Aorta (tissue), 5 donors: ENCODE data around the gene SLC6A11. TPM values are rescaled to one million over a fixed set of nuclear protein-coding genes. Genes with fewer than 3 reads are reported as not detected.

Experiments used
- ATAC-seq: fragments of 200-7000 bp; cut with Tn5 transposase; one replicate; pipeline ENCODE4 v1.9.1; 2022; ENCODE audit warnings: moderate library complexity; ENCODE audit not compliant: low FRiP score
- DNase-seq, 2 donors: peaks; one replicate each; pipeline ENCODE4 v3.0.0-alpha.2; 2020
- H3K27ac ChIP-seq, 2 donors: one replicate each; pipeline ENCODE4 v1.5.1; 2013; ENCODE audit warnings: low read length in 2 of 2, mild to moderate bottlenecking in 2 of 2, moderate library complexity in 2 of 2, control low read depth in 1 of 2, inconsistent platforms in 1 of 2, low read depth in 1 of 2
- H3K27me3 ChIP-seq, 2 donors: one replicate each; pipeline ENCODE4 v1.6.1; 2013; ENCODE audit warnings: control low read depth in 1 of 2, low read length in 1 of 2, mild to moderate bottlenecking in 1 of 2, moderate library complexity in 1 of 2; ENCODE audit not compliant: insufficient read depth in 2 of 2, control insufficient read depth in 1 of 2
- H3K36me3 ChIP-seq, 2 donors: one replicate each; pipeline ENCODE4 v1.6.1; 2013; ENCODE audit warnings: control low read depth in 1 of 2, low read length in 1 of 2, mild to moderate bottlenecking in 1 of 2; ENCODE audit not compliant: insufficient read depth in 2 of 2, control insufficient read depth in 1 of 2
- H3K4me1 ChIP-seq, 2 donors: one replicate each; pipeline ENCODE4 v1.6.1; 2013; ENCODE audit warnings: low read length in 2 of 2, control low read depth in 1 of 2, mild to moderate bottlenecking in 1 of 2, moderate library complexity in 1 of 2; ENCODE audit not compliant: insufficient read depth in 2 of 2, control insufficient read depth in 1 of 2
- H3K4me3 ChIP-seq, 2 donors: one replicate each; pipeline ENCODE4 v1.5.1; 2013; ENCODE audit warnings: low read length in 2 of 2, control low read depth in 1 of 2, mild to moderate bottlenecking in 1 of 2
- H3K9me3 ChIP-seq: one replicate; pipeline ENCODE4 v1.6.1; 2013; ENCODE audit warnings: mild to moderate bottlenecking, low read length; ENCODE audit not compliant: control insufficient read depth
- WGBS, 2 donors: extraction: QIAGEN DNeasy Blood & Tissue Kit; methylation state at CpG; one replicate each; pipeline ENCODE4 v1.1.7; 2013; 5-methylcytosine and 5-hydroxymethylcytosine counted together
- intact Hi-C, 2 donors: fragments of 100-400 bp; cut with DNase I; formaldehyde crosslinking; loops; one replicate each; pipeline versions ENCODE4 v1.14.2 to v1.15.0; 2022
- polyA plus RNA-seq, 2 donors: library from polyadenylated mRNA; stranded (reverse); fragments of 200-250 nt; gene quantifications; one replicate each; pipeline ENCODE4 v1.2.3, GENCODE V29; 2013
- total RNA-seq, 2 donors: library from RNA; stranded (reverse); fragmentation: NEBNext Ultra II Directional; extraction: Animal tissue kit (Norgen Biotek cat#: 25700); gene quantifications; one replicate each; pipeline ENCODE4 v1.2.1, GENCODE V29; 2021
- donor health status: healthy with polysubstance abuse.
- donor health status: Bipolar disorder and iron deficiency.
- donor health status: DM: no; HTN: no; CAD: no.
- donor health status: DM: no; HTN: no; CAD: no.
- donor health status: DM: yes; HTN: yes; CAD: no.

Gene SLC6A11
- total and polyA plus RNA-seq, 4 donors, result not detected

DNA sequence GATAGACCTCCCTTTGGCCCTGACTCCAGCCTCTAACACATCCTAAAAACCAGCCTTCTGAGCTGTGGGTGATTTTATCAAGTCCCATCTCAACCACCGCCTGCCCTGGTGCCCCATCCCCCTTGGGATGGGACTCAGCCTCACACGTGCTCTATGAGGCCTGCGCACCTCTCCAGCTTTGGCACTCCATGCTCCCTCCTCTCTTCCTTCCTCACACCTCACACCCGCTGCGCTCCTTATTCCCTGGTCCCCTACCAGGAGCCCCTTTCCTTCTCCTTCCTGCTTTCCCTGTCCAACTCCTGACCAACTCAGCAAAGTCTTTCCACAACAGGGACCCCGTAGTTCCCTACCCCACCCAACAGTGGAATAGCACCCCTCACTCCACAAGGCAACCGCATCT is 158.1 kb downstream of the SLC6A11 start:
- Histone ChIP-seq H3K27ac (no peak overlapping the region), H3K27me3 (no peaks in the 10 kb centered on the region), H3K4me1 (no peaks in the 10 kb centered on the region), H3K36me3 (no peaks in the 10 kb centered on the region), H3K4me3 (no peak overlapping the region), H3K9me3 (no peaks in the 10 kb centered on the region)
- ATAC-seq (no peak), DNase-seq (no peak)
- WGBS, 2 donors, result 87 to 91% methylated on average over 7 of the region's 7 CpGs
- intact Hi-C loops, result no loop called here

DNA sequence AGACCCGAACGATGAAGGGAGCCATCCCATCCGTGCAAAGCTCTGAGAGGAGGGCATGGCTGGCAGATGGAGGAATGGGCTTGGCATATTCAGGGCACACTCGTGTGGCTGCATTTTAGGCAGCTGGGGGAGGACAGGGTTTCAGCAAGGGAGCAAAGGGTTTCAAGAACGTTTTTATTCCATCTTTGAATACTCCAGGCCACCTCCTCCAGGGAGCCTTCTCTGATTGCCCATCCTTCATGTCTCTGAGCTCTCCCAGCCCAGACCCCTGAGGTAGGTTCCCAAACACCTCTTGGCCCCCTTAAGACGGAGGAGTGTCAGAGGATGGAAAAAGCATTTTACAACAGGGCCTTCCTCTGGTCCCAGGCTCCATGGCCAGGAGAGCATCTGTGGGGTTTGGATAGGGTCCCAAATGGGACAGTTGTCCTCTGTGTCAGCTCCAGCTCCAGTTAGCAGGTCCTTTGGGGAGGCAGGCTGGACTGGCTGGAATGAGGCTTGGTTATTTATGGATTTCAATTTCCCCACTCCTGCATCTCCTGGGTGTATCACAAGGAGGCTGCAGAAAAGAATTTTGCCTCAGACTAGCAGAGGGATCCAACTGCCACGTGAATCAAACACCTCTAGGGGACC is 158.8 kb downstream of the SLC6A11 start:
- Histone ChIP-seq H3K36me3 (no peaks in the 10 kb centered on the region), H3K4me1 (no peaks in the 10 kb centered on the region), H3K27me3 (no peaks in the 10 kb centered on the region), H3K9me3 (no peaks in the 10 kb centered on the region), H3K4me3 (no peak overlapping the region), H3K27ac (no peak overlapping the region)
- intact Hi-C loops, result no loop called here
- no peak for ATAC-seq
- 78 to 84% methylated on average over 7 of the region's 7 CpGs for WGBS, 2 donors
- no peak for DNase-seq

DNA sequence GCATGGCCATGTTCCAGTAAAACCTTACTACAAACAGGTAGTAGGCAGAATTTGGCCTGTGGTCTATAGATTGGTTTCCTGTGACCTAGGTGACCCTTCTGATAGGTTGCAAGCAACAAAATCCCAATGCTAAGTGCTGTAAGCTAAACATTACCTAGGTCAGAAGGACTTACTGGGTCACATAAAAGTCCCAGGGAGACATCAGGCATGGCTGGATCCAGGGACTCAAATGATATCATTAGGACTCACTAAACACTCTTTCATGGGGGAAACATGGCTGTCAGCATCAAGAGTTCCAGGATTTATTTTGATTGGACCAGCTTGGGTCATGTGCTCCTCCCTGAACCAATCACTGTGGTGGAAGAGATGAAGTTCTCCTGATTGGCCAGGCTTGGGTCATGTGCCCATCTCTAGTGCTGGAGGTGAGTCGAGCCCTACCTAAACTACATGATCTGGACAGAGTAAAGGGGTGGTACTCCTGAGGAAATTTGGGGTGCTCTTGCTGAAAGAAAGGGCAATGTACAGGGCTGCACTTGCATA is 159.7 kb downstream of the SLC6A11 start:
- H3K9me3 ChIP-seq, result no peaks in the 10 kb centered on the region
- WGBS, 2 donors, result 91 to 92% methylated on average over 1 of the region's 1 CpG
- H3K36me3 ChIP-seq, result no peaks in the 10 kb centered on the region
- no peak overlapping the region for H3K27ac ChIP-seq
- no peak overlapping the region for H3K4me3 ChIP-seq
- intact Hi-C loops, result no loop called here
- no peaks in the 10 kb centered on the region for H3K4me1 ChIP-seq
- no peaks in the 10 kb centered on the region for H3K27me3 ChIP-seq
- ATAC-seq (no peak), DNase-seq (no peak)

DNA sequence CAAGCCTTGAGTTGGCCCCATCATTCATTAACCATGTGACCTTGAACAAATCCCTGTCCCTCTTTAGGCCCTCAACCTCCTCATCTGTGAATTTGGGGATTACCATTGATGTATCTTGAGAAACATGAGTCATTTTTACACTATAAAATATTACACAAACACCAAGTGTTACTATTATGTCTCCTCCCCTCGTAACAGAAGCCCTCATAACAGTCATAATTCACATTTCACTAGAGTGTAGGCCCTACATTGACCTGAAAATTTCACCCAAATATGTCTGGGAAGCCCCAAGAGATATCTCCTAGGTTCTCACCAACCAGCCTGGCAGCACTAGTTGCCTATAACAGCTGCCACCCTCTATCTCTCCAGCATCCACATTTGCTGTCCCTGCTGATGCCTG is 160.7 kb downstream of the SLC6A11 start:
- intact Hi-C loops, result no loop called here
- ATAC-seq, result no peak
- H3K27me3 ChIP-seq, result no peaks in the 10 kb centered on the region
- H3K9me3 ChIP-seq, result no peaks in the 10 kb centered on the region
- 98 to 100% methylated on average over 1 of the region's 1 CpG for WGBS, 2 donors
- no peak for DNase-seq
- H3K4me3 ChIP-seq, result no peak overlapping the region
- no peak overlapping the region for H3K27ac ChIP-seq
- H3K4me1 ChIP-seq, result no peaks in the 10 kb centered on the region
- no peaks in the 10 kb centered on the region for H3K36me3 ChIP-seq

DNA sequence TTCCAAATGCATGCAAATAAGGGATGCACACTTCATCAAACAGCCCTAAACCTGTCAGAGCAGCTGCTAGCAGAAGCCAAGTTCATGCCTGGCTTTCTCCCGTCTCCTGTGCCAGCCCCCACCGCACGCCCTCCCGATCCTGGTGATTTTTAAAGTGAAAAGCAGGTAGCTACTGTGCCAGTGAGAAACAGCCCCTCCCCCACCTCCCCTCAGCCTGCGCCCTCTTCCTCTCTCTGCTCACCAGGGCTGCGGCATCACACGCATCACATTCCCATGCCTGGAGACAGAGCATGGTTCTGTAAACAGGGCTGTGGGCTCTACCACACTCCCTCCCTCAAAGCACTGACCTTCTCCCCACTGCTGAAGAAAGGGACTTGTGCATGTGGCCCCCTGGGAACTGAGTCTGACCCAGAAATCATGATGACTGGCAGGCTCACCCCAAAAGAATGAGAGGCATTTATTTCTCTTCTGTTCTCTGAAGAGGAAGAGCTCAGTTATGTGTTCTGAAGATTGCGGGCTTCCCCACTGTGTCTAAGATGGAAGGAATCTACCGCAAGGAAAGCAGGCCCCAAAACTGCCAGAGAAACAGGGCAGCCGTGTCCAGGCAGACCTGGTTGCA is 162.0 kb downstream of the SLC6A11 start:
- Histone ChIP-seq H3K36me3 (no peaks in the 10 kb centered on the region), H3K4me1 (no peaks in the 10 kb centered on the region), H3K27ac (no peak overlapping the region), H3K4me3 (no peak overlapping the region), H3K9me3 (no peaks in the 10 kb centered on the region), H3K27me3 (no peaks in the 10 kb centered on the region)
- intact Hi-C loops, result no loop called here
- ATAC-seq (no peak), DNase-seq (no peak)
- WGBS, 2 donors, result 68 to 75% methylated on average over 10 of the region's 10 CpGs

DNA sequence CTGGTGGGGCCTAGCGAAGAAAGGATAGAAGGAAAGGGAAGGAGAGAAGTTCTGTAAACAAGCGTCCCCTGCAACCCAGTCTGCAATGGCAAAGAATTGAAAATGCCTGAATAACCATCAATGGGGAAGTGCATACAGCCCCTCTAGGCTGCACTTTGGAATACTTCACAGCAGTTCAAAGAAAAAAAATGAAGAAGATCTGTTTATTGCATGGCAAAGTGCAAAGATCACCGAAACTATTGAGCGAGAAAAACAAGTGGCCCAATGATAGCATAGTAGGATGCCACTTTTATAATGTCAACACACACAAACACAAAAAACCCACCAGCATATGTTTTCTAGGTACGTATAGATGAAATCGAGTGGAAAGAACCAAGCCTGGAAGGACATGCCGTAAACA is 162.9 kb downstream of the SLC6A11 start:
- Histone ChIP-seq H3K4me1 (no peaks in the 10 kb centered on the region), H3K27me3 (no peaks in the 10 kb centered on the region), H3K36me3 (no peaks in the 10 kb centered on the region), H3K9me3 (no peaks in the 10 kb centered on the region), H3K27ac (no peak overlapping the region), H3K4me3 (no peak overlapping the region)
- no peak for ATAC-seq
- DNase-seq, result no peak
- intact Hi-C loops, result no loop called here
- 97% methylated on average over 7 of the region's 7 CpGs for WGBS, 2 donors

DNA sequence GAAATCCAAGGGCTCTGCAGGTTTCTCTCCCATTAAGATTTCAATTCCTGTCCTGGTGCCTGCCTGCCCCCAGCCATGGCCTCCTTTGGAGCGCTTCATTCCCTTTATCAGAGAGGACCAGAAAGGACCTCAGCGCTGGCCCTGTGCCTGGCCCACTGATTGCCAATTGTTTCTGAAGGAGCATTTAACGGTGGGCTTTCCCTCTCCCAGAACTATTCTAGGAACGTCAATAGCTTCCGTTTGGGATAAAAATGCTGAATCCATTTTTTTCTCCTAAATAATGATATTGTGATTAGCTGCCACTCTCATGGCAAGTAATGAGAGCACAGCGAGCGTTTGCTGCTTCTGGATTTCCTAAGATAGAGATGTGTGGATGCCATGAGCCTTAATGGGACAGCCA is 164.3 kb downstream of the SLC6A11 start:
- Histone ChIP-seq H3K27me3 (no peaks in the 10 kb centered on the region), H3K4me3 (no peak overlapping the region), H3K4me1 (no peaks in the 10 kb centered on the region), H3K36me3 (no peaks in the 10 kb centered on the region), H3K27ac (no peak overlapping the region), H3K9me3 (no peaks in the 10 kb centered on the region)
- no peak for DNase-seq
- WGBS, 2 donors, result 66 to 71% methylated on average over 7 of the region's 7 CpGs
- intact Hi-C loops, result no loop called here
- ATAC-seq, result no peak

DNA sequence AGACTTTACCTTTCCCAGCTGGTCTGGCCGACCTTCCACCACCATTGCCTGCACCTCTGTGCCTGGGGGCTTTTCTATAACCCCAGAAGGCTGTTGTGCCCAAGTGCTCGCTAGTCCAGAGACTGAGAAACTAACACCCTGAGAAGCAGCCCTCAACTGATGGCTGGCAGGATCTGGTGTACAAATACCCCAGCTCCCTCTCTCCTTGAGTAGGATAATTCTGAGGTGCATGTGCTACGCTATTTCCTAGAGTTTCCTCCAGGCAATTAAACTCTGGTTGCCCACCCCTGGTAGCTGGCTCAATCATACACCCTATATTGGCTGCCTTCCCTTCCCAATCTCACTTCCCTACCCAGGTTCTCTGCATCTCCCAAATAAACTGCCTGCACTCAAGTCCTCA is 165.0 kb downstream of the SLC6A11 start:
- intact Hi-C loops, result no loop called here
- Histone ChIP-seq H3K4me3 (no peak overlapping the region), H3K36me3 (no peaks in the 10 kb centered on the region), H3K27ac (no peak overlapping the region), H3K27me3 (no peaks in the 10 kb centered on the region), H3K9me3 (no peaks in the 10 kb centered on the region), H3K4me1 (no peaks in the 10 kb centered on the region)
- ATAC-seq (no peak), DNase-seq (no peak)
- 79 to 96% methylated on average over 3 of the region's 3 CpGs for WGBS, 2 donors

DNA sequence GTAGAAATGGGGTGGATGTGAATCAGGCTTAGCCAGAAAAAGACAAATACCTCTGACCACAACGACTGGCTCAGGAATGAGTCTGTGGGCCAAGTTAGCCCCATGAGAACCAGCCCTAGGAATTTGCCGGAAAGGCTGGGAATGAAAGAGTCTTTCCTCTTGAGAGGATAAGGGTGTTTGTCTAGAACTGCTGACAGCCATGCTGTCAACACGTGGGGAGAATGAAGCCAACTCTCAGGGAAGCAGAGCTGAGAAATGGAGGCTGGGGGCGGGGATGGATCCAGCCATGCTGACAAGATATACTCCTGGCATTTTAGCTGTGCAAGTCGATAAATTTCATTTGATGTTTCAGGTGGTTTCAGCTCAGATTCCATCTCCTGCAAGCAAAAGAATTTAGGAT is 165.9 kb downstream of the SLC6A11 start:
- DNase-seq, result no peak
- WGBS, 2 donors, result 10 to 20% methylated on average over 5 of the region's 5 CpGs
- Histone ChIP-seq H3K27me3 (no peaks in the 10 kb centered on the region), H3K4me1 (no peaks in the 10 kb centered on the region), H3K27ac (no peak overlapping the region), H3K36me3 (no peaks in the 10 kb centered on the region), H3K9me3 (no peaks in the 10 kb centered on the region), H3K4me3 (no peak overlapping the region)
- intact Hi-C loops, result no loop called here
- no peak for ATAC-seq
